A172 (cell line): ENCODE measurements around the gene SLC4A2. TPM values are rescaled to one million over a fixed set of nuclear protein-coding genes. Genes with fewer than 3 reads are reported as not detected.

Experiments
- DNase-seq: peaks from one replicate; pipeline ENCODE4 v3.0.0-alpha.2; 2015; ENCODE audit warnings: low spot score
- total RNA-seq: library from RNA; depleted of rRNA; stranded (reverse); fragments of >200 nt; shearing (Covaris generic); gene quantifications from 2 replicates; pipeline ENCODE4 v1.2.3, GENCODE V29; 2014

Gene SLC4A2
- total RNA-seq, 1 experiment from 2014 or later: 238 TPM

GRCh38 chr7:151094675-151095074, 35.3 kb downstream of the SLC4A2 start:
- DNase-seq: no peak

- no peak for DNase-seq
Measured at GRCh38 chr7:151095123-151095797, 35.9 kb downstream of the SLC4A2 start.

GRCh38 chr7:151095828-151096475, 36.6 kb downstream of the SLC4A2 start:
- no peak for DNase-seq

- no peak for DNase-seq
Measured at GRCh38 chr7:151099486-151100211, 40.3 kb downstream of the SLC4A2 start.

GRCh38 chr7:151100921-151101320, 41.5 kb downstream of the SLC4A2 start:
- DNase-seq: no peak

GRCh38 chr7:151101621-151102396, 42.4 kb downstream of the SLC4A2 start:
- no peak for DNase-seq

- DNase-seq: no peak
Measured at GRCh38 chr7:151102991-151103390, 43.6 kb downstream of the SLC4A2 start.

- DNase-seq: no peak
Measured at GRCh38 chr7:151103973-151104372, 44.6 kb downstream of the SLC4A2 start.

- DNase-seq: peak; percentile 41
Measured at GRCh38 chr7:151104411-151105235, 45.2 kb downstream of the SLC4A2 start.

- no peak for DNase-seq
Measured at GRCh38 chr7:151107882-151108281, 48.5 kb downstream of the SLC4A2 start.

GRCh38 chr7:151109094-151110048, 50.0 kb downstream of the SLC4A2 start:
- no peak for DNase-seq

- no peak for DNase-seq
Measured at GRCh38 chr7:151110236-151110940, 51.0 kb downstream of the SLC4A2 start.

- peak; percentile 61 for DNase-seq
Measured at GRCh38 chr7:151110941-151111645, 51.7 kb downstream of the SLC4A2 start.

GRCh38 chr7:151113344-151114150, 54.2 kb downstream of the SLC4A2 start:
- DNase-seq: peak; percentile 92

- DNase-seq: no peak
Measured at GRCh38 chr7:151114151-151115090, 55.0 kb downstream of the SLC4A2 start.

- DNase-seq: no peak
Measured at GRCh38 chr7:151115121-151115835, 55.9 kb downstream of the SLC4A2 start.
